ENCODE data around the gene ABLIM3. TPM values are rescaled to one million over a fixed set of nuclear protein-coding genes. Genes with fewer than 3 reads are reported as not detected.

Gene ABLIM3
- total and polyA plus RNA-seq, 9 of the 15 experiments (the other 6 are each of a cell fraction or from before 2014, with no cell fraction given), result 0.03 to 0.38 (median 0.11) TPM

DNA sequence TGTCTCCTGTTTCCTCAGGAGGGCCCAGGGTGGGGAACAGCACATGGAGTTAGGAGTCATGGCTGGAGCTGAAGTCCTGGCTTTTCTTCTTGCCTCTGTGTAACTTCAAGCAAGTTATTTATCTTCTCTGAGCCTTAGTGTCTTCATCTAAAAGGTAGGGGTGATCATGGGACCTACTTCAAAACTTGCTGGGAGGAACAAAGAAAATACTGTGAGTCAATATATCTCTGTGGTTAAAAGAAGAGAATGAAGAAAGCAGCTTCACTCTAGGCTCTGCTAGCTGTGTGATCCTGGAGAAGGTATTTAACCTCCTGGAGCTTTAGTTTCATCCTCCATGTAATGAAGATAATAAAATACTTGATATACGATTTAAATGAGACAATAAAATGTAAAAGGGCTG lies 156.9 kb downstream of the ABLIM3 start:
- 6% methylated on average over 1 of the region's 1 CpG for WGBS (ENCODE audit: insufficient coverage, low coverage, missing lambda C conversion rate)
- no peak for TF ChIP-seq ZBTB40 (IDR thresholded peaks at IDR 0.05)
- no peak for TF ChIP-seq ZBTB40 (CRISPR knock-in tag; IDR thresholded peaks at IDR 0.05)
- TF ChIP-seq BRD4 (IDR thresholded peaks at IDR 0.05), result no peak
- no peak for TF ChIP-seq PRPF4 (IDR thresholded peaks at IDR 0.05; ENCODE audit: insufficient read depth, low read depth, low read length, poor library complexity, severe bottlenecking)
- TF ChIP-seq MECOM (CRISPR knock-in tag; IDR thresholded peaks at IDR 0.05), result no peak
- no peak for TF ChIP-seq SNIP1 (IDR thresholded peaks at IDR 0.05; ENCODE audit: low read depth)
- TF ChIP-seq, protein P1, sequence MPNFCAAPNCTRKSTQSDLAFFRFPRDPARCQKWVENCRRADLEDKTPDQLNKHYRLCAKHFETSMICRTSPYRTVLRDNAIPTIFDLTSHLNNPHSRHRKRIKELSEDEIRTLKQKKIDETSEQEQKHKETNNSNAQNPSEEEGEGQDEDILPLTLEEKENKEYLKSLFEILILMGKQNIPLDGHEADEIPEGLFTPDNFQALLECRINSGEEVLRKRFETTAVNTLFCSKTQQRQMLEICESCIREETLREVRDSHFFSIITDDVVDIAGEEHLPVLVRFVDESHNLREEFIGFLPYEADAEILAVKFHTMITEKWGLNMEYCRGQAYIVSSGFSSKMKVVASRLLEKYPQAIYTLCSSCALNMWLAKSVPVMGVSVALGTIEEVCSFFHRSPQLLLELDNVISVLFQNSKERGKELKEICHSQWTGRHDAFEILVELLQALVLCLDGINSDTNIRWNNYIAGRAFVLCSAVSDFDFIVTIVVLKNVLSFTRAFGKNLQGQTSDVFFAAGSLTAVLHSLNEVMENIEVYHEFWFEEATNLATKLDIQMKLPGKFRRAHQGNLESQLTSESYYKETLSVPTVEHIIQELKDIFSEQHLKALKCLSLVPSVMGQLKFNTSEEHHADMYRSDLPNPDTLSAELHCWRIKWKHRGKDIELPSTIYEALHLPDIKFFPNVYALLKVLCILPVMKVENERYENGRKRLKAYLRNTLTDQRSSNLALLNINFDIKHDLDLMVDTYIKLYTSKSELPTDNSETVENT (CRISPR knock-in tag; IDR thresholded peaks at IDR 0.05), result no peak
- TF ChIP-seq ARNT (IDR thresholded peaks at IDR 0.05), result no peak
- TF ChIP-seq ZNF77 (CRISPR knock-in tag; IDR thresholded peaks at IDR 0.05), result no peak
- TF ChIP-seq KLF10 (CRISPR knock-in tag; IDR thresholded peaks at IDR 0.05), result no peak
- TF ChIP-seq XRCC3 (IDR thresholded peaks at IDR 0.05), result no peak
- TF ChIP-seq NFXL1 (CRISPR knock-in tag; IDR thresholded peaks at IDR 0.05), result no peak
- no peak for TF ChIP-seq ERF (CRISPR knock-in tag; IDR thresholded peaks at IDR 0.05)

More for the DNA sequence above, 156.9 kb downstream of the ABLIM3 start:
- no peak overlapping the region for H3K4me3 ChIP-seq
- no peaks in the 10 kb centered on the region for H3K79me2 ChIP-seq (ENCODE audit: control insufficient read depth, insufficient read depth, low read length)
- H3K9me1 ChIP-seq (ENCODE audit: control insufficient read depth, insufficient read depth, low read length), result no peaks in the 10 kb centered on the region
- H3K36me3 ChIP-seq (ENCODE audit: control insufficient read depth, insufficient read depth, low read length), result no peaks in the 10 kb centered on the region
- H3K9me3 ChIP-seq (replicated peaks; ENCODE audit: control insufficient read depth, insufficient read depth, low read depth, low read length), result no peaks in the 10 kb centered on the region
- H4K20me1 ChIP-seq (replicated peaks; ENCODE audit: control insufficient read depth, insufficient read depth, low read length), result no peaks in the 10 kb centered on the region; the same call in 1 of the 2 replicates
- H3K4me1 ChIP-seq (replicated peaks in 1 of 2; ENCODE audit: control insufficient read depth in 2 of 2, insufficient read depth in 2 of 2, low read length in 2 of 2), result peaks cover 0 to 8% of the 10 kb centered on the region in 2 experiments; a peak in 1 of 5 replicates
- H3K4me2 ChIP-seq (ENCODE audit: insufficient read depth, low read length), result no peak overlapping the region
- DNase-seq (ENCODE audit: extremely low read depth in 1 of 4, low spot score in 3 of 4) (no peak), FAIRE-seq (no peak), ATAC-seq (no peak)
- in situ Hi-C loops (cut with MboI), result no loop called here
- ChIA-PET POLR2A (interaction anchor here (0.5 to 1.0 kb wide), 4 partner anchors 9 to 55 kb away, joined by 3 to 4 read pairs (median 3); no protein-coding TSS in a partner anchor), CTCF (ENCODE audit: low intra/inter-chr PET ratio) (no interaction called here)
- H3K27me3 ChIP-seq (ENCODE audit: control insufficient read depth in 2 of 2, insufficient read depth in 2 of 2, low read length in 2 of 2), result peaks cover 38 to 74% of the 10 kb centered on the region in 2 experiments; a peak in 4 of 5 replicates
- no peak overlapping the region for H3K27ac ChIP-seq (ENCODE audit: extremely low read depth, low read depth, low read length)
- no peak overlapping the region for H2AFZ ChIP-seq (ENCODE audit: low read depth, low read length)
- no peak overlapping the region for H3K9ac ChIP-seq (ENCODE audit: insufficient read depth in 1 of 2, low read depth in 2 of 2, low read length in 2 of 2)
- intact Hi-C loops (cut with micrococcal nuclease), result no loop called here
- BruUV-seq (replicated peaks), result no TSS peak

Data from K562 (cell line).